Esophagus muscularis mucosa (tissue), 3 donors: ENCODE measurements around the gene TTYH2.

Source experiments
- CTCF ChIP-seq, 3 experiments: fragments of 200-600 bp in 2 of 3; fragments of 450-650 bp in 1 of 3; sonication (generic) in 2 of 3; IDR thresholded peaks; one replicate each; pipeline ENCODE4 v1.5.1; 2017 to 2019; ENCODE audit warnings: antibody characterized with exemption in 3 of 3, mild to moderate bottlenecking in 2 of 3, moderate library complexity in 1 of 3
- EP300 ChIP-seq: sonication (generic); formaldehyde crosslinking; IDR thresholded peaks from one replicate; pipeline ENCODE4 v1.6.1; 2017; ENCODE audit warnings: antibody characterized with exemption

- TF ChIP-seq EP300, result no peak
- no peak for TF ChIP-seq CTCF (IDR thresholded peaks at IDR 0.05)
Measured at GRCh38 chr17:74239172-74239571, 25.8 kb downstream of the TTYH2 start.
